A204.1 (cell line): ENCODE measurements around the gene SETD1A.
"Not testable (repeated sequence)": the region's sequence is repeated elsewhere in the genome, so short reads cannot be mapped to it uniquely, and the experiment has no call there.

ENCODE experiments used
- FAIRE-seq: peaks from 2 replicates; lab custom pipeline; 2012; peaks lifted over from hg19 to GRCh38; lab: Jason Lieb, UNC

SETD1A gene

DNA sequence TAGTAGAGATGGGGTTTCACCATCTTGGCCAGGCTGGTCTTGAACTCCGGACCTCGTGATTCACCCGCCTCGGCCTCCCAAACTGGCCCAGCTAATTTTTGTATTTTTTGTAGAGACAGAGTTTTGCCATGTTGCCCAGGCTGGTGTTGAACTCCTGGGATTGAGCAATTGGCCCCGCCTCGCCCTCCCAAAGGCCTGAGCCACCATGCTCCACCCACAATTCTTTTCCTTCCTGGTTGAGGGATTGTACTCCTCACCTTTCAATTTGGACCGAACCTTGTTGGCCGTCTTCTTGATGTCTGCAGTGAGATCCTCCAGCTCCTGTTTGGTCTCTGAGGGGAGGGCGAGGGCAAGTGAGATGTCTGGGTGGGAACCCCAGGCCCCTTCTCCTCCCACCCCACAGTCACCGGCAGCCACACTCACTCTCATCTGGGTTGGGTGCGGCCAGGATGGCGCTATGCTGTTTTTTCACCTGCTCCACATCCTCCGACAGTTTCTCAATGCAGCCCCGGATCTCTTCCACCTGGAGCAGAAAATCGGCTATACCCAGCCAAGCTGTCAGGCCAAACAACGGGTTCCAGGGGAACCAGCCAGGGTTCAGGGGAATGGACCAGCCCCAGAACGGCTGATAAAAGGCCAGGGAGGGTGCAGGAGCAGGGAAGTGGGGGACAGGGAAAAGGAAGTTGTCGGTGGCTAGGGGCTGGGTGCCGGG is 43.3 kb downstream of the SETD1A start:
- no peak for FAIRE-seq

DNA sequence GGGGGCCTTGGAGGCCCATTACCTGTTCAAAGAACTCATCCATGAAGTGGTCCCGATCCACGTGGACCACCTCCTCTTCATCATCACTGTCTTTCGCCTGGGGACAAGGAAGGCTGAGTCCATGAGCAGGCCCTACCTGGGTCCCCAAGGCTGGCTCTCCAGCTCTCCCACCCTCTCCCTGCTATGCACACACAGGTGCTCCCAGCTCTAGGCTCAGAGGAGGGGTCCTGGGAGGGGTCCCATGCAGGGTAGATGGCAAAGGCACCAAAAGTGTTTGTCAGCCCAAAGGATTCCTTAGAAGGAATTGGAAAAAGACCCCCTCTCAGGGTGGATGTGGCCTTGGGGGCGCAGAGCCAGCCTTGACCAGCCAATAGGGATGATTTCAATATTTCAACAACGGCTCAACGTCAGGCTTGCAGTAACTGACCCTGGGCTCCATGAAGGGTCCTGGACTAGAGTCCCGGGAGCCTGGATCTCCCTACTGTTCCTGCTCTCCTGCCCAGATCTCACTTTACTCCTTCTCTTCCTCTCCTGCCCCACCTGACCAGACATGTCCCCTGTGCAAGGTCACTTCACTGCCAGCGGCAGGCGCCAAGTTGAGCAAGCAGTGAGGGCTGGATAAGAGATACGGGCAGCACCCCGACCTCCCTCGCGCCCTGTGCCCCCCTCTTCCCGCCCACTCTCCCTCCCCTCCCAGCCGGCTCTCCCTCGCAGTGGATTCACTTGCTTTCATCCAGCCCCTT is 44.1 kb downstream of the SETD1A start:
- no peak for FAIRE-seq

DNA sequence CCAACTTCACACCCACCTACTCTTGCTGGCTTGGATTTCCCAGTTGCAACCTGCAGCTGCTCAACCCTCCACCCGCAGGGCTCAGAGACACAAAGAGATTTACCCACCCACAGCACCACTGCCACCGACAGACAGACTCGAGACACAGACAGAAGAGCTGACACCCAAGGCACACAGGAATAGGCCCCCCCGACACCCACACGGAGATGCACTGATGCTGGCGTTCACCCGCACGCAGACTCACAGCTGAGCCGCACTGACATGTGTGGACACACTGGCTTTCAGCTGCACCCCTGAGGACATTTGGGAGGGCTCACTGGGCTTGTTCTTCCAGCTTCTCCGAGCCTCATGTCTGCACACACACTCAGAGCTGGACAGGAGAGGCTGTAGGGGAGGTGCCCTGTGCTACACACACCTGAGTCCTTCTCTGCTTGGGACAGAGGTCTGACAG is 44.7 kb downstream of the SETD1A start:
- FAIRE-seq: no peak

DNA sequence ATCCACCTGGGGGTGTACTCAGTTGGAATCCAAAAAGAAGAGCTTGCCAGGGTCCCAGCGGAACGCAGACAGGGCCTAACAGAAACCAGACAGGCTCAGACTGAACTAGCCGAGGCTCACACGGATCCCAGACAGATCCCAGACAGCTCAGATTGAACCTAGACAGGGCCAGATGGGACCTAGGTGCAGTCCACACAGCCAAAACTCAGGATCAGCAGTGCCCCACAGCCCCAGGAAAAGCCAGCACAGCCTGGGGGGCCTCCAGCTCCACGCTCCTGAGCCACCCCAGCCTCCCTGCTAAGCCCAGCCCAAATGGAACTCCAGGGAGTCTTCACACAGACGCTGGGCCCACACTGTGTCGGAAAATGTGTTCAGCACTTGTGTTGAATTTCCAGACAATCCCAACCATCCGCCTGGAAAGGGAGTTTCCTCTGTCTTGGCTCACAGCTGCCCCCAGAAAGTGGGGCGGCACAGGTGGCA is 45.3 kb downstream of the SETD1A start:
- no peak for FAIRE-seq

DNA sequence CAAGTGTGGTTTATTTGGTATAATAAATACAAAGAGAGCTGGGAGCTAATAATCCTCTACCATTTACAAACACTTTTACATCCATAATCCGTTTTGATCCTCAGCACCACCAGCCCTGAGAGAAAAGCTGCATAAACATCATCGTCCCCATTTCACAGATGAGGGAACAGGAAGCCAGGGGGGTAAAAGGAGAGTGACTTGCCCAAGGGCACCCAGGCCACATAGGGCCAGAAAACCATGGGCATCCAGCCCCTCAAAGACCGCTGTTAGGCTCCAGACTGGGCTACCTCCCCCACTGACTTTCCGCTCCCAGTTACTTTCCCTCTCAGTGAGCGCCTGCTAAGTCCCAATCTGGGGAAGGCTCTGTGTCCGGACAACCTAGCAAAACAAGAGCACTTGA is 46.2 kb downstream of the SETD1A start:
- FAIRE-seq: no peak

DNA sequence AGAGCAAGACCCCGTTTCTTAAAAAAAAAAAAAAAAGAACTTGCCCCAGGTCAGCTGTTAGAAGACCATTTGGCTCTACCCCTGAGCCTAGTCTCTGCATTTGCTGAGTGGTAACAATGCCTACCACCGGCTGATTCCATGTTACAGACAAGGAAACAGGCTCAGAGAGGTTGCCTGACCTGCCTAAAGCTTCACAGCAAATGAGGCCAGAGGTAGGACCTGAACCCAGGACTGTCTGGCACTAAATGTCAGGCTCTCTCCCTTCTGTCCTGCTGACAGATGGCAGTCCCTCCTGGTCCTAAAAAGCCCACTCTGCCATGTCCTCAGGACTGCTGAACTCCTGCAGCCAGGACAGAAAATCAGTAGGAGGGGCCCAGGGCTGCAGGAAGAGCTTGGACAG is 47.1 kb downstream of the SETD1A start:
- no peak for FAIRE-seq

DNA sequence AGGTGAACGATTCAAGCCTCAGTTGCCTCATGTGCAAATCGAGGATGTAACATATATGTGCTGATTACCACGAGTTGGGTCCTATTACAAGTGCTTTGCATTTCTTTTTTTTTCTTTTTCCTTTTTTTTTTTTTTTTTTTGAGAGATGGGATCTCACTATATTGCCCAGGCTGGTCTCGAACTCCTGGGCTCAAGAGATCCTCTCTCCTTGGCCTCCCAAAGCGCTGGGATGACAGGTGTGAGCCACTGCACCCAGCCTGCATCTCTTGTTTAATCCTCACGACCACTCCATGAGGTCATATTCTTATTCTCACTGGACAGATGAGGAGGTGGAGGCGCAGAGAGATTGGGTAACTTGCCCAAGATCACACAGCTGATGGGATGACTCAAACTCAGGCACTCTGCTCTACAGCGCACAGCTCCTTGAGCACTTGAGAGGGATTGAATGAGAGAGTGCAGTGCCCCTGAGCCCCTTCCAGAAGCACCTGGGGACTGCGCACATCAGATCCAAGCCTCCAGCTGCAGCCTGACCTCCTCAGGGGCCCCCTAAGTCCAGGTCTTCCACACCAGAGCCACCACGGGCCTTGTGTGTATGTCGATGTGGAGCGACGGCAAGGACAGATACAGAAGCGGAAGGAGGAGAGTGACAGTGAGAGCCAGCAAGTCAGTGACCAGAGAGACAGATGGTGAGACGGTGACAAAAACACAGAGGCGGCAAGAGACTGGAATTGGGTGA is 48.0 kb downstream of the SETD1A start:
- FAIRE-seq: no peak

DNA sequence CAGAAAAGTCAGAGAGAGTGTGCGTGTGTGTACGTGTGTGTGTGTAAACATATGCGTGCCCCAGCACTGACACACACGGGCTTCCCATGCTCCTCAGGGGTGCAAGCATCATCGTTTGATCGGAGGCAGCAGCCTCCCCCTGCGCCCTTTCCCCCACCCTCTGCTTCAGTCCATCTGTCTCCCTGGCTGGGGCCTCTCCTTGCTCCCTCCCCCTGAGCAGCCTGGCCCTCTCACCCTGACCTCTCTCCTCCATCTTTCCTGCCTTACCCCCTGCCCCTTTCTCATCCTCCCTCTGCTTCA is 48.5 kb downstream of the SETD1A start:
- FAIRE-seq: no peak

DNA sequence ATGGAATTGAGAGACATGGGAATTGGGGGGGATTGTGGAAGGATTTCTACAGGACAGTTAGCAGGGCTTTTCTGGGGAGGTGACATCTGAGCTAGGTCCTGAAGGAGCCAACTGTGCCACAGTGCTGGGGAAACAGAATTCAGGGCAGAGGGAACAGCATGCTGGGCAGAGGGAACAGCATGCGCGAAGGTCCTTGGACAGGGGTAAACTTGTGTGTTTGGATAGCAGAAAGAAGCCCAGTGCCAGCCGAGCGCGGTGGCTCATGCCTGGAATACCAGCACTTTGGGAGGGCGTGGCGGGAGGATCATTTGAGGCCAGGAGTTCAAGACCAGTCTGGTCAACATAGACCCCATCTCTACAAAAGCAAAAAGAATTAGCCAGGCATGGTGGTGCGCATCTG is 49.0 kb downstream of the SETD1A start:
- FAIRE-seq: no peak

DNA sequence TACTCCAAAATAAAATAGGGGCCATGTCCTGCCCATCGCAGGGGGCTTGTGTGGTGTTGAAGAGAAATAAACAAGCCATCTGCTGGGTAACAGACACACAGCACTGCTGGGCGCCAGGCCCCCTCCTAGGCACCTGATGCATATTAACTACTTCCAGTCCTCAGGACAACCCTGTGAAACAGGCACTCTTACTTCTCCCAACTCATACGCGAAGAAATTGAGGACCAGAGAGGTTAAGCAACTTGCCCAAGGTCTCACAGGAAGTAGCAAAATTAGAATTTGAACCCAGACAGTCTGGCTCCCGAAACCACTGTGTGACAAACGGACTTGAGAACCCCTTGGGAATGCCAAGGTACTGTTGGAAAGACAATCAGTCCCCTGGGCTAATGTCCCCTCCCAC is 50.1 kb downstream of the SETD1A start:
- no peak for FAIRE-seq

DNA sequence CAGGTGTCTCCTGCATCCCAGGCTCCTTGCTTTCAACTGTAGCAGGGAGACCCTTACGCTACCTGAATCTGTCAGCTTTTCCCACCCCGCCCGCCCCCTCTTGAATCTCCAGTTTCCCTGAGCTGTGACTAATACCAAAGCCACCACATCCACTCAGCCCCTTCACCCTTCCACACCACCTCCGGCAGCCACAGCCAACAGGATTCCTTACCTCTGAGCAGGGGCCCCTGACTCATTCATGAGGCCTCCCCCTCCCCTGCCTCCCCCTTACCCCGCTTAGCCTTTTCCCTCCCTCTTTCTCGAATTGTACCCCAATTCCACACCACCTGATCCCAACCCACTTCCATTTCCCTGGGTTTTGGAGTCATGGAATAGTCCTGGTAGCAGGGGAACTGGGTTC is 50.6 kb downstream of the SETD1A start:
- no peak for FAIRE-seq

DNA sequence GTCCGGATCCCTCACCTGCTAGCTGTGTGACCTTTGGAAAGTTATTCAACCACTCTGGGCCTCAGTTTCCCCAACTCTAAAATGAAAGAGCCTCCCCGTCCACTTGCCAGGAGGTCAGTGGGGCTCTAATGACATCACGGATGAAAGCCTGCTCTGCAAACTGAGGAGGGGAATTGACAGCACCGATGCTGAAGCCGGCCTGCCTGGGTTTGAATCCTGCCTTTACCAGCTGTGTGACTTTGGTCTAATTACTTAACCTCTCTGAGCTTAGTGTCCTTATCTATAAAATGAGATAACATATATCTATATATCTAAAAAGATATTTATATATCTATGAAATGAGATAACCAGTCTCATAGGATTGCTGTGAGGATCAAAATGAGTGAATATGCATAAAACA is 51.0 kb downstream of the SETD1A start:
- no peak for FAIRE-seq

DNA sequence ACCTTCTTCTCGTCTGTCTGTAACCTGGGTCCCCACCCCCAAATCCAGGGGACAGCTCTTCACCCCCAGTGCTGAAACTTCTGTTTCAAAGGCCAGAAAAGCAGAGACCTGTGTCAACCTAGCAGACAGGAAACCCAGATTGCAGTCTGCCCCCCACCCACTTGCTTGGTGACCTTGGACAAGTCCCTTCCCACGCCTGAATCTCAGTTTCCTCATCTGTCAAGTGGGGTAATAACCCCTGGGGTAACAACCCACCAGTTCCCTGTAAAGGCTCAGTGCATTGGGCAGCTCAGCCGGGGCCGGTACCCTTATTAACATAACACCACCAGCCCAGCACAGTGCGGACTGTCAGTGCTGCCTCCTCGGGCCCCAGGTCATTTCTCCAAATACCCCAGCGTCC is 51.6 kb downstream of the SETD1A start:
- FAIRE-seq: no peak

DNA sequence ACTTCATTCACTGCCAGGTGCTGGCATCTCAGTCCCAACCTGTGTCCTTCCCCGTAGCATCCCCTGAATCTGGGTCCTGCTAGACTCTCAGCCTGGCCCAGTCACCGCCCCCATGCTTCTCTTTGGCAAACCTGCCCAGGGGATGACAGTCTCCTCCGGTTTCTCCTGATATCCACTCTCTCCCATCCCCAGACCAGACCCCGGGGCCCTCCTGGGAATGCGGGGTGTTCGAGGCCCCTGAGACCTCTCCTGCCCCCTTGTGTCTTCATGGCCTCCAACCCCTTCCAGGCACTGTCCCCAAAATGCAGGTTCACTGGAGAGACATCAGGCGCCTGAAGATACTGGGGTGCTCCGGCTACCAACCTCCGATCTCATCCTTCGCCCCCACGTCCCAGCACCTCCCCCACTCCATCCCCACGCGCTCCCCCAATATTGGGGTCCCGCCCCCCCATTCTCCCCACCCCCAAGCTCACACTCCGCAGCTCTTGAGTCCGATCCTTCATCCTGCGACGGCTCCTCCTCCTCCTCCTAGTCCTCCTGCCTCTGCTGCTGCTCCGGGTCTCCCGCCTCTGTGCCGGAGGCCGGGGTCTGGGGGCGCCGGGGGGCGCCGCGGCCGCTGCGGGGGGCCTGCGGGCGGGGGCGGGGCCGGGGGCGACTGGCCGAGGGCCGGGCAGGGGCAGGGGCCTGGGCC is 52.5 kb downstream of the SETD1A start:
- no peak for FAIRE-seq

DNA sequence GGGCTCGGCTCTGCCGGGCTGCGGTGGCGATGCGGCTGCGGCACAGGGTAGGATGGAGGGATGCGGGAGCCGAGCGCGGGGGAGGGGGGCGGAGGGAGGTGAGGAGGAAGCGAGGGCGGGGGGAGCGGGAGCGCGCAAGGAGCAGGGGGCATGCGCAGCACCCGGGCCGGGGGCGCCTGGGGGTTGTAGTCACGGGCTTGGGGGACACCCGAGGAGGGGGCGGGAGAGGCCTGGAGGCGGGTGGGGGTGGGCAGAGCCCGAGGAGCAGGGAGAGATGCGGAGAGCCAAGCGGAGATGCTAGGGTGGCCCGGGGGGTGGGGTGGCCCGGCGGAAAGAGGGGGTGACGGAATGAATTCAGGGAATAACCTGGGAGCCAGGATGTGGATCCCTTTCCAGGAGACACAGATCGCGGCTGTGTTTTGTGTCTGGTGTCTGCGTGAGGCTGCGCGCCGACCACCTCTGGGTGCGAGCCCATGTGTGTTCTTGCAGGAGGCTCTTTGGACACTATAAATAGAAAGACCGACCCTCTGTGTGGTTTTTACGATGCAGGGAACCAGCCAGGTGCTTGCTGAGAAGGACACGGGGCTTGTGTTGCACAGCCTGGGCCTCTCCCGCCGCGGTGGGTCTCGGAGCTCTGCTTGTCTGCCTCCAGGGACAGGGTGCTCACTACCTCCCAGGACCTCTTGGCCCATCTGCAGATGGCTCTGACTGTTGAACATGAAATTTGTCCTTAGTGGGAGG is 53.2 kb downstream of the SETD1A start, which contains the start of gene STX1B:
Gene STX1B (minus strand): TSS at position 54 of the 741 bp plus-strand sequence. CDS start 242 bp downstream, outside the sequence.
- no peak for FAIRE-seq

DNA sequence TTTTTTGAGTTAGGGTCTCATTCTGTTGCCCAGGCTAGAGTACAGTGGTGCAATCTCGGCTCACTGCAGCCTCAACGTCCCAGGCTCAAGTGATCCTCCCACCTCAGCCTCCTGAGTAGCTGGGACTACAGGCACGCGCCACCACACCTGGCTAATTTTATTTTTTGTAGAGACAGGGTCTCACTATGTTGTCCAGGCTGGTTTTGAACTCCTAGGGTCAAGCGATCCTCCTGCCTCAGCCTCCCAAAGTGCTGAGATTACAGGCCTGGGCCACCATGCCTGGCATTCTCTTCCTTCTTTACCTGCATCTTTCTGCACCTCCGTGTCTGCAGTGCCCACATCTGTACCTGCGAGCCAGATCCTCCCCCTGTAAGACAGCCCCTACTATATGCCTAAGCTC is 54.3 kb downstream of the SETD1A start:
- not testable (repeated sequence) for FAIRE-seq

DNA sequence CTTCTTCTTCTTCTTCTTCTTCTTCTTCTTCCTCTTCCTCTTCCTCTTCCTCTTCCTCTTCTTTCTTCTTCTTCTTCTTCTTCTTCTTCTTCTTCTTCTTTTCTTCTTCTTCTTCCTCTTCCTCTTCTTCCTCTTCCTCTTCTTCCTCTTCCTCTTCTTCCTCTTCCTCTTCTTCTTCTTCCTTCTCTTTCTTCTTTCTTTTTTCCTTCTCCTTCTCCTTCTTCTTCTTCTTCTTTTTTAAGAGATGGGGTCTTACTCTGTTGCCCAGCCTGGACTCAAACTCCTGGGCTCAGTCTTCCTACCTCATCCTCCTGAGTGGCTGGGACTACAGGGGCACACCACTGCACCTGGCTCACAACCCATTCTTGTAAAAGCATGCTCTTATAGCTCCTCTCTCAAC is 55.7 kb downstream of the SETD1A start:
- FAIRE-seq: not testable (repeated sequence)

DNA sequence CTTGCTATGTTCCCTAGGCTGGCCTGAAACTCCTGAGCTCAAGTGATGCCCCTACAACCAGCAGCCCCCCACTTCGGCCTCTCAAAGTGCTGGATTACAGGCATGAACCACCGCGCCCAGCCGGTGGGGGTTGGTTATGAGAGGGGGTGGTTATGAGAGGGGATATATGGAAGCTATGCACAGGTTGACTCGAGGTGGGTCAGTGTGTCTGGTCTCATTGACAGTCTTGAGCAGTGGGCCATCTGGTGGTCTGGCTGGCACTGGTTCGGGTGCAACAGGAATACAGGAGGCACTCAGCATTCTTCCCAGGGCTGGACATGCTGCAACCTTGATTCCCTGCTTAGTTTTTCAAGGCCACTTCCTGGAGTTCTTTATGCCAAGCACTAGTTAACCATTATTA is 58.5 kb downstream of the SETD1A start:
- no peak for FAIRE-seq

DNA sequence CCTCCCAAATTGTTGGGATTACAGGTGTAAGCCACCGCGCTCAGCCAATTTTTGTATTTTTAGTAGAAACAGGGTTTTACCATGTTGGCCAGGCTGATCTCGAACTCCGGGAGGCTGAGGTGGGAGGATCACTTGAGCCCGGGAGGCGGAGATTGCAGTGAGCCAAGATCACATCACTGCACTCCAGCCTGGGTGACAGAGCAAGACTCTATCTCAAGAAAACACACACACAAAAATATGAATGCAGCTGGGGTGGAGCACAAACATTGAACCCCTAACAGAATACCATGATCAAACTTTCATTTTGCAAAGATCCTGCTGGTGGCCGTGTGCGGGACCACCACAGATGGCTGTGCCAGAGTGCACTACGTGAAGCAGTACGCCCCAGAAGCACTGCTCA is 60.2 kb downstream of the SETD1A start:
- not testable (repeated sequence) for FAIRE-seq

DNA sequence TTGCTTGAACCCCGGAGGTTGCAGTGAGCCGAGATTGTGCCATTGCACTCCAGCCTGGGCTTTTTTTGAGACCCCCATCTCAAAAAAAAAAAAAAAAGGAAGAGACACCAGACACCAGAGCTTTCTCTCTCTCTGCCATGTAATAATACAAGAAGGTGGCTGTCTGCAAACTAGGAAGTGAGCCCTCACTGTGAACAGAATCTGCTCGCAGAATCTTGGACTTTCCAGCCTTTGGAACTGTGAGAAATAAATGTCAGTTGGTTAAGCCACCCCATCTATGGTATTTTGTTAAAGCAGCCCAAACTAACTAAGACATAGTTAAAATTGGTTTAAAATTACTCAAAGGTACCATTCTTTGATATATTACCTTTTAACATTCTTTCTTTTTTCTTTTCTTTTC is 63.0 kb downstream of the SETD1A start:
- no peak for FAIRE-seq

DNA sequence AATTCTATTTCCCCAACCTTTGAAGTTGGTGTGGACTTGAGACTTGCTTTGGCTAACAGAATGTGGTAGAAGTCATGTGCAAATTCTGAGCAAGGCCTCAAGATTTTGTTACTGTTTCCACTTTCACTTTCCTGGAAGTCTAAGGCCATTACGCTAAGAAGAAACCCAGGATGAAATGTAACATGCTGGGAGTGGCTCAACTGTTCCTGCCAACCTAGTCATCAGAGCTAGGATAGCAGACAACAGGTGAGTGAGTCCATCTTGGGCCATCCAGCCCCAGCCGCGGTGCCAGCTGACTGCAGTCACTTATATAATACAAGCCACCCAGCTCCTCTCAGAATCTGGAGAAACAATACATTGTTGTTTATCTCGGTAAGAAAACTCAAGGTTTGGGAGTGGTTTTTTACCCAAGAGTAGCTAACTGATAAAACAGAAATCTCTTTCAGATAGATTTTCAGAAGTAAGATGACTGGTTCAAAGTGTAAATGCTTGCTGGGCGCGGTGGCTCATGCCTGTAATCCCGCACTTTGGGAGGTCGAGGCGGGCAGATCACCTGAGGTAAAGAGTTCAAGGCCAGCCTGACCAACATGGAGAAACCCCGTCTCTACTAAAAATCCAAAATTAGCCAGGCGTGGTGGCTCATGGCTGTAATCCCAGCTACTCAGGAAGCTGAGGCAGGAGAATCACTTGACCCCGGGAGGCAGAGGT is 65.1 kb downstream of the SETD1A start:
- FAIRE-seq: no peak
